Mesendoderm (in vitro differentiated cells): ENCODE data around the gene MESP2.
A peak's percentile ranks its signal among the peaks of the same experiment; 100 is the strongest.

Experiments used
- DNase-seq: peaks from one replicate; pipeline ENCODE4 v3.0.0; 2013
- H2AK5ac ChIP-seq: 2 replicates; pipeline ENCODE4 v1.6.1; 2013; ENCODE audit warnings: low read length, inconsistent platforms
- H2BK120ac ChIP-seq: 2 replicates; pipeline ENCODE4 v1.6.1; 2013; ENCODE audit warnings: low read depth, mild to moderate bottlenecking, low read length, moderate library complexity, mixed read lengths
- H2BK15ac ChIP-seq: replicated peaks from 2 replicates; pipeline ENCODE4 v1.6.1; 2013; ENCODE audit warnings: low read depth, mild to moderate bottlenecking, moderate library complexity
- H2BK5ac ChIP-seq: 2 replicates; pipeline ENCODE4 v1.6.1; 2013; ENCODE audit warnings: low read length, inconsistent platforms
- H3K18ac ChIP-seq: 2 replicates; pipeline ENCODE4 v1.6.1; 2013; ENCODE audit warnings: mild to moderate bottlenecking, low read length, mixed read lengths
- H3K23ac ChIP-seq: one replicate; pipeline ENCODE4 v1.6.1; 2013; ENCODE audit warnings: low read length
- H3K27ac ChIP-seq: 2 replicates; pipeline ENCODE4 v1.5.1; 2013; ENCODE audit warnings: low read depth, mild to moderate bottlenecking, inconsistent platforms, low read length, moderate library complexity
- H3K27me3 ChIP-seq: 2 replicates; pipeline ENCODE4 v1.6.1; 2013; ENCODE audit warnings: low read length, control low read depth, mild to moderate bottlenecking, inconsistent platforms; ENCODE audit not compliant: insufficient read depth, poor library complexity
- H3K36me3 ChIP-seq: 2 replicates; pipeline ENCODE4 v1.6.1; 2013; ENCODE audit warnings: low read length, inconsistent platforms; ENCODE audit not compliant: control insufficient read depth, insufficient read depth
- H3K4ac ChIP-seq: one replicate; pipeline ENCODE4 v1.6.1; 2013; ENCODE audit warnings: low read depth, mild to moderate bottlenecking, low read length, moderate library complexity
- H3K4me1 ChIP-seq: 2 replicates; pipeline ENCODE4 v1.6.1; 2013; ENCODE audit warnings: low read depth, low read length, inconsistent platforms; ENCODE audit not compliant: control insufficient read depth
- H3K4me2 ChIP-seq: 2 replicates; pipeline ENCODE4 v1.6.1; 2013; ENCODE audit warnings: low read length
- H3K4me3 ChIP-seq: 2 replicates; pipeline ENCODE4 v1.5.1; 2013; ENCODE audit warnings: mild to moderate bottlenecking, low read length
- H3K56ac ChIP-seq: one replicate; pipeline ENCODE4 v1.6.1; 2013; ENCODE audit warnings: low read length
- H3K79me1 ChIP-seq: 2 replicates; pipeline ENCODE4 v1.6.1; 2013; ENCODE audit warnings: low read length, inconsistent platforms
- H3K79me2 ChIP-seq: 2 replicates; pipeline ENCODE4 v1.6.1; 2013; ENCODE audit warnings: mild to moderate bottlenecking, low read length; ENCODE audit not compliant: control insufficient read depth, insufficient read depth
- H3K9ac ChIP-seq: 2 replicates; pipeline ENCODE4 v1.6.1; 2013; ENCODE audit warnings: low read length, inconsistent platforms
- H4K5ac ChIP-seq: one replicate; pipeline ENCODE4 v1.6.1; 2013; ENCODE audit warnings: low read length
- H4K8ac ChIP-seq: one replicate; pipeline ENCODE4 v1.6.1; 2013; ENCODE audit warnings: low read depth, mild to moderate bottlenecking, control low read depth, low read length, moderate library complexity
- WGBS: extraction: QIAGEN DNeasy Blood & Tissue Kit; methylation state at CpG from one replicate; pipeline ENCODE4 v1.1.7; 2013; ENCODE audit warnings: low lambda C conversion rate, missing lambda C conversion rate; ENCODE audit not compliant: insufficient coverage; ENCODE audit errors: extremely low coverage; 5-methylcytosine and 5-hydroxymethylcytosine counted together

Gene MESP2

DNA sequence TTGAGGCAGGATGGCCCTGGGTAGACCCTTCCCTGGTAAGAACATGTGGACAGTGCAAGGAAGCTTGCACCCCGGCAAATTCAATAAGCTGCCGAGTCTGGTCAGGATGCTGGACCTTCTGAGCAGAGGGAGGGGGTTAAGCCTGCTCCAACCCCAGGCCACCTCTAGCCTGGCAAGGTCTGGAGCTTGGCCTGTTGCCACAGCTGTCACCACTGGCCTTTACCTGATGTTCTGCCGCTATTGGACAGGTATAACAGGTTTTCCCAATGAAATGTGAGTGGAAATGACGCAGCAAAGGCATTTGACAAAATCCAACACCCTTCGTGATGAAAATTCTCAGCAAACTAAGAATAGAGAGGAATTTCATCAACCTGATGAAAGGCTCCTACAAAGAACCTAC is 24.4 kb upstream of the MESP2 start:
- H3K4me2 ChIP-seq: no peak overlapping the region
- no peak overlapping the region for H3K27ac ChIP-seq
- no peak overlapping the region for H4K5ac ChIP-seq
- no peaks in the 10 kb centered on the region for H3K79me1 ChIP-seq
- H3K79me2 ChIP-seq: peaks cover 11% of the 10 kb centered on the region
- no peak overlapping the region for H3K56ac ChIP-seq
- no peak overlapping the region for H3K4me3 ChIP-seq
- H3K23ac ChIP-seq: no peak overlapping the region
- no peak for DNase-seq
- no peak overlapping the region for H3K18ac ChIP-seq
- peaks cover 11% of the 10 kb centered on the region for H3K4me1 ChIP-seq
- H4K8ac ChIP-seq: no peak overlapping the region
- H3K9ac ChIP-seq: no peak overlapping the region
- WGBS: no CpG with 5 or more reads among the region's 5 CpGs
- no peak overlapping the region for H3K4ac ChIP-seq
- no peak overlapping the region for H2BK120ac ChIP-seq
- peaks cover 8% of the 10 kb centered on the region for H3K27me3 ChIP-seq
- H2BK5ac ChIP-seq: no peak overlapping the region
- no peak overlapping the region for H2BK15ac ChIP-seq
- peak overlapping the region; percentile 3 for H2AK5ac ChIP-seq
- H3K36me3 ChIP-seq: no peaks in the 10 kb centered on the region

DNA sequence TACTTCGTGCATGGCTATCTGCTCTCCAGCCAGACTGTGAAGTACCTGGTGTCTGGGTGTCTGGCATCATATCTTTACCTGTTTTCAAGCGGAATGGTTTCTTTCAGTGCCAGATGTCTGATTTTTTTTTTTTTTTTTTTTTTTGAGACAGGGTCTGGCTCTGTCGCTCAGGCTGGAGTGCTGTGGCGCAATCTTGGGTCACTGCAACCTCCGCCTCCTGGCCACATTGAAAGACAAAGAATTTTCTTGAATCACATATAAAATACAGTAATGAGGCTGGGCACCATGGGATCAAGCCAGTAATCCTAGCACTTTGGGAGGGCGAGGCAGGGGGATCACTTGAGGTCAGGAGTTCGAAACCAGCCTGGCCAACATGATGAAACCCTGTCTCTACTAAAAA is 22.3 kb upstream of the MESP2 start:
- Histone ChIP-seq H3K56ac (no peak overlapping the region), H2BK120ac (no peak overlapping the region), H2AK5ac (no peak overlapping the region), H3K27me3 (peaks cover 8% of the 10 kb centered on the region), H3K23ac (no peak overlapping the region), H3K36me3 (no peaks in the 10 kb centered on the region), H3K79me1 (no peaks in the 10 kb centered on the region), H3K4me2 (no peak overlapping the region), H3K79me2 (peaks cover 11% of the 10 kb centered on the region), H3K4me1 (peaks cover 10% of the 10 kb centered on the region), H4K5ac (no peak overlapping the region), H2BK15ac (no peak overlapping the region), H2BK5ac (no peak overlapping the region), H3K4ac (no peak overlapping the region), H3K9ac (no peak overlapping the region), H3K27ac (no peak overlapping the region), H3K4me3 (no peak overlapping the region), H3K18ac (no peak overlapping the region), H4K8ac (no peak overlapping the region)
- no CpG with 5 or more reads among the region's 7 CpGs for WGBS
- no peak for DNase-seq

DNA sequence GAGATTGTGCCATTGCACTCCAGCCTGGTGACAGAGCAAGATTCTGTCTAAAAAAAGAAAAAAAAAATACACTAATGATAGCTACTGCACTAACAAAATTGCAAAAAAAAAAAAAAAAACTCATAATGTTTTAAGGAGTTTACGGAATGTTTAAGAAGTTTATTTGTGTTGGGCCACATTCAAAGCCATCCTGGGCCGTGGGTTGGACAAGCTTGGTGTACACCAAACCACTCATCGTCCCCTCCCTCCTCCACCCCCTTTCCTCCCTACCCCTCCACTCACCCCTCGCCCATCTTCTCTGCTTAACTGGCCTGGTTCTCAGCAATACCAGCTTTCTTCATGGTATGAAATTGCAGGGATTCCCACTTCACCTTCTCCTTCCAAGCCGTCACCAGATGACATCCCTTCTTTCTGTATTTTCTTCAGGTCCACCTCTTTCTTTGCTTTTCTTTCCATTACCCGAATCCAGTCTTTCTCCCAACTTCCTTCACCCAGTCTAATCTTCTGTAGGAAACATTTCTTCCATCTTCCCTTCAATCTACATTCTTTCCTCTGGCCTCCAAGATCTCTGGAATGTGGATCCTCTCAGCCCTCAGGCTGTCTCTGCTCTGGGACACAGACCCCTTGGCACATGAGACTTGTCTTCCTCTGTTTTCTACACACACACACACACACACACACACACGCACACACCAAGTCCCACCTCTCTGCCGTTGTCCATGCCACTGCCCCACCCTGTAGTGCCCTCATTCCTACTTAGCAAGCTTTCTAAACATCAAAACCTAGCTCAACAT is 21.6 kb upstream of the MESP2 start:
- Histone ChIP-seq H3K23ac (no peak overlapping the region), H3K9ac (no peak overlapping the region), H2BK5ac (no peak overlapping the region), H3K4ac (no peak overlapping the region), H3K27me3 (peaks cover 3% of the 10 kb centered on the region), H3K27ac (no peak overlapping the region), H4K5ac (no peak overlapping the region), H3K56ac (peak overlapping the region; percentile 44), H3K36me3 (no peaks in the 10 kb centered on the region), H3K4me3 (no peak overlapping the region), H3K4me1 (peaks cover 10% of the 10 kb centered on the region), H4K8ac (no peak overlapping the region), H3K4me2 (no peak overlapping the region), H2BK15ac (no peak overlapping the region), H2BK120ac (no peak overlapping the region), H2AK5ac (no peak overlapping the region), H3K18ac (no peak overlapping the region), H3K79me1 (no peaks in the 10 kb centered on the region), H3K79me2 (peaks cover 7% of the 10 kb centered on the region)
- no CpG with 5 or more reads among the region's 8 CpGs for WGBS
- peak; percentile 93 for DNase-seq

DNA sequence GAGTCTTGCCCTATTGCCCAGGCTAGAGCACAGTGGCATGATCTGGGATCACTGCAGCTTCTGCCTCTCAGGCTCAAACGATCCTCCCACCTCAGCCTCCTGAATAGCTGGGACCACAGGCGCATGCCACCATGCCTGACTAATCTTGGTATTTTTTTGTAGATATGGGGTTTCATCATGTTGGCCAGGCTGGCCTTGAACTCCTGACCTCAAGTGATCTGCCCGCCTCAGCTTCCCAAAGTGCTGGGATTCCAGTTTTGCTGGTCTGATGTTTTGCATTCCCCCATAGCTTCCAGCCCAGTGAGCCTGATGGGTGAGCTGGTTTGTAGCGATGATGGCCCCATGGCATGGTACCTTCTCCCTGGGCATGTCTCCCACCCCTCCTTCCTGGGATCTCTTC is 20.4 kb upstream of the MESP2 start:
- no peak overlapping the region for H3K23ac ChIP-seq
- H2BK15ac ChIP-seq: no peak overlapping the region
- no peak overlapping the region for H3K4me2 ChIP-seq
- peaks cover 12% of the 10 kb centered on the region for H3K4me1 ChIP-seq
- H3K18ac ChIP-seq: no peak overlapping the region
- no peak overlapping the region for H4K8ac ChIP-seq
- no peak overlapping the region for H2BK120ac ChIP-seq
- H3K27me3 ChIP-seq: no peaks in the 10 kb centered on the region
- no peak for DNase-seq
- no peak overlapping the region for H3K27ac ChIP-seq
- no peaks in the 10 kb centered on the region for H3K79me2 ChIP-seq
- H4K5ac ChIP-seq: no peak overlapping the region
- no peaks in the 10 kb centered on the region for H3K36me3 ChIP-seq
- no peak overlapping the region for H2BK5ac ChIP-seq
- H3K9ac ChIP-seq: no peak overlapping the region
- H3K4me3 ChIP-seq: no peak overlapping the region
- WGBS: no CpG with 5 or more reads among the region's 4 CpGs
- no peak overlapping the region for H3K56ac ChIP-seq
- no peak overlapping the region for H2AK5ac ChIP-seq
- H3K79me1 ChIP-seq: no peaks in the 10 kb centered on the region
- H3K4ac ChIP-seq: no peak overlapping the region

DNA sequence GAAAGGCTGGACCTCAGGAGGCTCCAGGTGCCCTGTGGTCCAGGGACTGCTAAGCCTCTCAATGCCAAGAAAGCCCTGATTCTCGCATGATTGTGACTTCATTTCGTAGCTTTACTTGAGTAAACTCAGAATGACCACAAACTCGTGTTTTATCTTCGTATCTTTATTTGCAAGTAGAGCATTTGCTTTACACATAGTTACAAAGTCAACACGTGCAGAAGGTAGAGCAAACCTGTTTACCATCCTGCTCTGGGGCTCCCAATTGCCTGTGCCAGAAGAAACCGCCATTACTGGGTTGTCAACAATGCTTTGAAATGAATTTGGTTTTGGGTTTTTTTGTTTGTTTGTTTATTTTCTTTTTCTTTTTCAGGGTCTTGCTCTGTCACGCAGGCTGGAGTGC is 19.2 kb upstream of the MESP2 start:
- H3K4me2 ChIP-seq: no peak overlapping the region
- no peak overlapping the region for H2BK15ac ChIP-seq
- no peaks in the 10 kb centered on the region for H3K27me3 ChIP-seq
- no peak overlapping the region for H3K4me3 ChIP-seq
- peaks cover 14% of the 10 kb centered on the region for H3K4me1 ChIP-seq
- WGBS: no CpG with 5 or more reads among the region's 7 CpGs
- no peaks in the 10 kb centered on the region for H3K36me3 ChIP-seq
- H3K56ac ChIP-seq: no peak overlapping the region
- no peaks in the 10 kb centered on the region for H3K79me2 ChIP-seq
- H2AK5ac ChIP-seq: no peak overlapping the region
- no peak overlapping the region for H2BK120ac ChIP-seq
- no peak for DNase-seq
- no peaks in the 10 kb centered on the region for H3K79me1 ChIP-seq
- H3K27ac ChIP-seq: no peak overlapping the region
- H3K4ac ChIP-seq: no peak overlapping the region
- H2BK5ac ChIP-seq: no peak overlapping the region
- no peak overlapping the region for H3K18ac ChIP-seq
- no peak overlapping the region for H4K5ac ChIP-seq
- H4K8ac ChIP-seq: no peak overlapping the region
- no peak overlapping the region for H3K9ac ChIP-seq
- no peak overlapping the region for H3K23ac ChIP-seq

DNA sequence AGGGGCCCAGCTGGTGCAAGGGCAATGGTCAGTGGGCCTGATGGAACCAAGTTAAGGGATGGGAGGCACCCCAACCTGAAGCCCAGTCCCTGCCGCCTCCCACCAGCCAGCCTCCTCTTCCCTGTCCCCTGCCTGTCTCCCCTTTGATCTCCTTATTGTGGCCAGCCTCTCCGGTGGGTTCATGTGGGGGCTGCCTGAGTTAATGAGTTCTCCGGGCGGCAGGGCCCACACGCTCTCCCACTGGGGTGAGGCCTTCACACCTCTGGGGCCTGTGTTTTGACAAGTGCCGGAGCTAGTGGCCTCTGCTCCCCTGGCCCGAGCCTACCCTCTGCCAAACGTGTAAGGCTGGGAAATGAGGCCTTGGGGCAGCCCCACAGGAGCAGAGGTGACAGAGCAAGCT is 17.8 kb upstream of the MESP2 start:
- Histone ChIP-seq H2BK5ac (peak overlapping the region; percentile 86), H3K4me2 (no peak overlapping the region), H3K56ac (peak overlapping the region; percentile 79), H3K4me3 (no peak overlapping the region), H3K79me2 (no peaks in the 10 kb centered on the region), H3K23ac (no peak overlapping the region), H4K5ac (no peak overlapping the region), H3K4ac (no peak overlapping the region), H2BK15ac (no peak overlapping the region), H3K18ac (no peak overlapping the region), H3K79me1 (no peaks in the 10 kb centered on the region), H2BK120ac (no peak overlapping the region), H3K4me1 (peaks cover 14% of the 10 kb centered on the region), H3K27ac (no peak overlapping the region), H3K36me3 (no peaks in the 10 kb centered on the region), H2AK5ac (no peak overlapping the region), H3K9ac (peak overlapping the region; percentile 37), H4K8ac (no peak overlapping the region), H3K27me3 (no peaks in the 10 kb centered on the region)
- no peak for DNase-seq
- WGBS: no CpG with 5 or more reads among the region's 8 CpGs
